Measurements from ENCODE around the gene CIC. TPM values are rescaled to one million over a fixed set of nuclear protein-coding genes. Genes with fewer than 3 reads are reported as not detected.
A peak's percentile ranks its signal among the peaks of the same experiment; 100 is the strongest.

Gene CIC
- total RNA-seq, 1 experiment from 2014 or later, result 60.7 TPM

GRCh38 chr19:42276821-42277220, 7.8 kb downstream of the CIC start:
- POLR2A ChIA-PET (ENCODE audit: unreplicated experiment), result no interaction called here
- no peaks in the 10 kb centered on the region; the same call in 1 of the 2 replicates for H4K20me1 ChIP-seq (ENCODE audit: insufficient read depth)
- H3F3A ChIP-seq (ENCODE audit: insufficient read depth, low read depth), result peaks cover 20% of the 10 kb centered on the region; the same call in 1 of the 2 replicates
- H3K4me2 ChIP-seq, result no peak overlapping the region
- CTCF ChIA-PET, result interaction anchor here (0.6 kb wide), 1 partner anchor 26 kb away, joined by 8 read pairs; no protein-coding TSS in a partner anchor
- no peak overlapping the region for H3K27ac ChIP-seq
- no peak for TF ChIP-seq CTCF (conservative IDR thresholded peaks at IDR 0.05)
- TF ChIP-seq EZH2 (IDR thresholded peaks at IDR 0.05; ENCODE audit: low read depth), result no peak
- H3K79me2 ChIP-seq (ENCODE audit: low read depth), result no peaks in the 10 kb centered on the region
- intact Hi-C loops (cut with micrococcal nuclease; ENCODE audit: unreplicated experiment), result no loop called here
- BruUV-seq (replicated peaks), result no TSS peak
- no peak overlapping the region for H2AFZ ChIP-seq
- peaks cover 18% of the 10 kb centered on the region for H3K4me1 ChIP-seq (replicated peaks; ENCODE audit: insufficient read depth)
- H3K36me3 ChIP-seq (ENCODE audit: low read depth), result no peaks in the 10 kb centered on the region; the same call in 1 of the 2 replicates
- no peak overlapping the region for H3K4me3 ChIP-seq
- no peaks in the 10 kb centered on the region for H3K9me3 ChIP-seq (ENCODE audit: insufficient read depth, low read depth)
- H3K9me2 ChIP-seq (ENCODE audit: insufficient read depth), result no peaks in the 10 kb centered on the region
- no peaks in the 10 kb centered on the region for H3K27me3 ChIP-seq (ENCODE audit: insufficient read depth, low read depth)
- DNase-seq, result no peak

GRCh38 chr19:42277821-42278451, 8.9 kb downstream of the CIC start:
- intact Hi-C loops (cut with micrococcal nuclease; ENCODE audit: unreplicated experiment), result no loop called here
- no peak overlapping the region for H3K4me3 ChIP-seq

More at GRCh38 chr19:42277821-42278451, 8.9 kb downstream of the CIC start:
- Histone ChIP-seq H3K79me2 (ENCODE audit: low read depth) (no peaks in the 10 kb centered on the region), H3K9me2 (ENCODE audit: insufficient read depth) (no peaks in the 10 kb centered on the region), H3K36me3 (ENCODE audit: low read depth) (no peaks in the 10 kb centered on the region; the same call in 1 of the 2 replicates), H3K9me3 (ENCODE audit: insufficient read depth, low read depth) (no peaks in the 10 kb centered on the region), H3F3A (ENCODE audit: insufficient read depth, low read depth) (peaks cover 28% of the 10 kb centered on the region; the same call in 1 of the 2 replicates), H3K4me2 (no peak overlapping the region), H3K27ac (no peak overlapping the region), H4K20me1 (ENCODE audit: insufficient read depth) (no peaks in the 10 kb centered on the region; the same call in 1 of the 2 replicates), H3K4me1 (replicated peaks; ENCODE audit: insufficient read depth) (peaks cover 29% of the 10 kb centered on the region), H2AFZ (no peak overlapping the region), H3K27me3 (ENCODE audit: insufficient read depth, low read depth) (no peaks in the 10 kb centered on the region)
- ChIA-PET CTCF (no interaction called here), POLR2A (ENCODE audit: unreplicated experiment) (interaction anchor here (0.6 kb wide), 1 partner anchor 12 kb away, joined by 4 read pairs; no protein-coding TSS in a partner anchor)
- TF ChIP-seq EZH2 (IDR thresholded peaks at IDR 0.05; ENCODE audit: low read depth) (no peak), CTCF (conservative IDR thresholded peaks at IDR 0.05) (no peak)
- BruUV-seq (replicated peaks), result no TSS peak
- DNase-seq, result peak in 1 of 2 experiments; percentile 74
